IMR-90 (cell line): ENCODE measurements around the gene MSMP. TPM values are rescaled to one million over a fixed set of nuclear protein-coding genes. Genes with fewer than 3 reads are reported as not detected.

Experiments
- ATAC-seq: fragments of 200-7000 bp; cut with Tn5 transposase; 2 replicates; pipeline ENCODE4 v1.9.1; 2020; ENCODE audit warnings: low read depth, mild to moderate bottlenecking, moderate library complexity
- BruUV-seq: library from RNA; stranded (reverse); fragments of 400-500 nt; replicated peaks from 2 replicates; lab custom pipeline; 2021; lab: Mats Ljungman, UMichigan
- CTCF ChIA-PET: fragments of 300-600 bp; formaldehyde crosslinking; extraction: SDS; loops from one replicate; lab custom pipeline; 2021; ENCODE audit warnings: antibody characterized with exemption; lab: Yijun Ruan, JAX
- POLR2A ChIA-PET: fragments of 300-600 bp; sonication (Branson Sonifier 250); formaldehyde crosslinking; loops from one replicate; lab custom pipeline; 2022; ENCODE audit warnings: antibody characterized with exemption; ENCODE audit not compliant: unreplicated experiment; lab: Charles Lee
- DNase-seq: peaks from one replicate; pipeline ENCODE4 v3.0.0; 2013
- H2AFZ ChIP-seq: replicated peaks from 2 replicates; pipeline ENCODE3; 2013; ENCODE audit warnings: low read length, mild to moderate bottlenecking; ENCODE audit not compliant: poor library complexity
- H2AK5ac ChIP-seq: 2 replicates; pipeline ENCODE4 v1.6.1; 2013; ENCODE audit warnings: low read depth, low read length, inconsistent platforms
- H2AK9ac ChIP-seq: replicated peaks from 2 replicates; pipeline ENCODE3; 2013; ENCODE audit warnings: mild to moderate bottlenecking, low read depth, low read length, moderate library complexity; ENCODE audit not compliant: poor library complexity
- H2BK120ac ChIP-seq: 2 replicates; pipeline ENCODE4 v1.6.1; 2013; ENCODE audit warnings: low read depth, low read length, inconsistent platforms
- H2BK15ac ChIP-seq: 3 replicates; pipeline ENCODE4 v1.6.1; 2013; ENCODE audit warnings: low read depth, low read length, inconsistent platforms
- H2BK20ac ChIP-seq: 2 replicates; pipeline ENCODE4 v1.6.1; 2013; ENCODE audit warnings: low read depth, mild to moderate bottlenecking, inconsistent platforms, low read length, moderate library complexity
- H2BK5ac ChIP-seq: 2 replicates; pipeline ENCODE4 v1.6.1; 2013; ENCODE audit warnings: mild to moderate bottlenecking, low read depth, low read length, inconsistent platforms; ENCODE audit not compliant: poor library complexity, severe bottlenecking
- H3K14ac ChIP-seq: replicated peaks from 2 replicates; pipeline ENCODE4 v1.6.1; 2013; ENCODE audit warnings: low read depth, low read length, inconsistent platforms
- H3K18ac ChIP-seq: 2 replicates; pipeline ENCODE4 v1.6.1; 2013; ENCODE audit warnings: low read depth, low read length, control low read depth
- H3K23ac ChIP-seq: 2 replicates; pipeline ENCODE4 v1.6.1; 2013; ENCODE audit warnings: low read depth, low read length, inconsistent platforms
- H3K27ac ChIP-seq: 2 replicates; pipeline ENCODE4 v1.5.1; 2013; ENCODE audit warnings: mild to moderate bottlenecking, control low read depth, low read length; ENCODE audit not compliant: insufficient read depth
- H3K27me3 ChIP-seq: 2 replicates; pipeline ENCODE4 v1.6.1; 2013; ENCODE audit warnings: low read length; ENCODE audit not compliant: control insufficient read depth, insufficient read depth
- H3K36me3 ChIP-seq: 2 replicates; pipeline ENCODE4 v1.6.1; 2013; ENCODE audit warnings: low read length, mixed read lengths; ENCODE audit not compliant: control insufficient read depth, insufficient read depth
- H3K4ac ChIP-seq: 2 replicates; pipeline ENCODE4 v1.6.1; 2013; ENCODE audit warnings: low read depth, low read length, inconsistent platforms
- H3K4me1 ChIP-seq: 2 replicates; pipeline ENCODE4 v1.6.1; 2013; ENCODE audit warnings: low read length, mixed read lengths; ENCODE audit not compliant: control insufficient read depth, insufficient read depth
- H3K4me2 ChIP-seq: 2 replicates; pipeline ENCODE4 v1.6.1; 2013; ENCODE audit warnings: low read depth, mild to moderate bottlenecking, control low read depth, low read length, moderate library complexity
- H3K4me3 ChIP-seq: 2 replicates; pipeline ENCODE4 v1.5.1; 2013; ENCODE audit warnings: low read depth, mild to moderate bottlenecking, control low read depth, low read length, moderate library complexity; ENCODE audit not compliant: insufficient read depth
- H3K56ac ChIP-seq: 2 replicates; pipeline ENCODE4 v1.6.1; 2013; ENCODE audit warnings: low read length, inconsistent platforms; ENCODE audit not compliant: insufficient read depth; ENCODE audit errors: extremely low read depth
- H3K79me1 ChIP-seq, 2 experiments: 2 replicates each; pipeline ENCODE4 v1.6.1; 2013; ENCODE audit warnings: low read length in 2 of 2, inconsistent platforms in 1 of 2, low read depth in 1 of 2
- H3K9ac ChIP-seq: 2 replicates; pipeline ENCODE4 v1.6.1; 2013; ENCODE audit warnings: low read depth, low read length, control low read depth
- H3K9me1 ChIP-seq: 2 replicates; pipeline ENCODE4 v1.6.1; 2013; ENCODE audit warnings: low read length, inconsistent platforms; ENCODE audit not compliant: insufficient read depth
- H3K9me3 ChIP-seq: 2 replicates; pipeline ENCODE4 v1.6.1; 2013; ENCODE audit warnings: low read length; ENCODE audit not compliant: control insufficient read depth, insufficient read depth
- H4K20me1 ChIP-seq: 2 replicates; pipeline ENCODE4 v1.6.1; 2013; ENCODE audit warnings: low read length, inconsistent platforms; ENCODE audit not compliant: insufficient read depth
- H4K5ac ChIP-seq: 2 replicates; pipeline ENCODE4 v1.6.1; 2013; ENCODE audit warnings: mild to moderate bottlenecking, low read depth, low read length, control low read depth
- H4K8ac ChIP-seq, 2 experiments: 2 replicates each; pipeline ENCODE4 v1.6.1; 2013; ENCODE audit warnings: low read depth in 2 of 2, low read length in 2 of 2, control low read depth in 1 of 2, inconsistent platforms in 1 of 2
- H4K91ac ChIP-seq: 2 replicates; pipeline ENCODE4 v1.6.1; 2013; ENCODE audit warnings: low read depth, low read length, inconsistent platforms; ENCODE audit not compliant: insufficient read depth
- BHLHE40 ChIP-seq: fragments of 150-350 bp; IDR thresholded peaks from 2 replicates; pipeline ENCODE4 v1.6.1; 2016; ENCODE audit warnings: mild to moderate bottlenecking, low read depth, low read length
- CEBPB ChIP-seq: IDR thresholded peaks from 2 replicates; pipeline ENCODE4 v1.6.1; 2012; ENCODE audit warnings: low read depth, low read length, improper control_type of control experiment
- CHD1 ChIP-seq: IDR thresholded peaks from 2 replicates; pipeline ENCODE4 v1.6.1; 2012; ENCODE audit warnings: low read depth, low read length, improper control_type of control experiment
- FOS ChIP-seq: fragments of 150-350 bp; IDR thresholded peaks from 2 replicates; pipeline ENCODE4 v1.6.1; 2016; ENCODE audit warnings: low read depth, low read length
- MAFK ChIP-seq: IDR thresholded peaks from 2 replicates; pipeline ENCODE4 v1.6.1; 2012; ENCODE audit warnings: low read depth, low read length, improper control_type of control experiment
- MAZ ChIP-seq: IDR thresholded peaks from 2 replicates; pipeline ENCODE4 v1.6.1; 2012; ENCODE audit warnings: low read depth, mild to moderate bottlenecking, low read length, improper control_type of control experiment, moderate library complexity, borderline replicate concordance
- MXI1 ChIP-seq: IDR thresholded peaks from 2 replicates; pipeline ENCODE4 v1.6.1; 2012; ENCODE audit warnings: low read depth, mild to moderate bottlenecking, low read length, moderate library complexity, borderline replicate concordance
- NFE2L2 ChIP-seq: fragments of 150-350 bp; IDR thresholded peaks from 2 replicates; pipeline ENCODE4 v1.6.1; 2016; ENCODE audit warnings: low read depth, mild to moderate bottlenecking, low read length
- POLR2A ChIP-seq: IDR thresholded peaks from 2 replicates; pipeline ENCODE4 v1.6.1; 2012; ENCODE audit warnings: mild to moderate bottlenecking, low read depth, low read length
- RAD21 ChIP-seq: IDR thresholded peaks from 2 replicates; pipeline ENCODE4 v1.6.1; 2012; ENCODE audit warnings: low read length, improper control_type of control experiment
- RCOR1 ChIP-seq: IDR thresholded peaks from 2 replicates; pipeline ENCODE4 v1.6.1; 2012; ENCODE audit warnings: mild to moderate bottlenecking, low read length, improper control_type of control experiment; ENCODE audit not compliant: insufficient replicate concordance
- RFX5 ChIP-seq: IDR thresholded peaks from 2 replicates; pipeline ENCODE4 v1.8.0; 2012; ENCODE audit warnings: low read depth, mild to moderate bottlenecking, low read length, moderate library complexity
- SMC3 ChIP-seq: fragments of 150-350 bp; IDR thresholded peaks from 2 replicates; pipeline ENCODE4 v1.6.1; 2016; ENCODE audit warnings: low read depth, mild to moderate bottlenecking, antibody characterized with exemption, low read length, moderate library complexity
- WGBS, 2 experiments: methylation state at CpG; one replicate each; pipeline versions ENCODE4 v1.1.5 to v1.1.7; 2013; ENCODE audit warnings: missing lambda C conversion rate in 2 of 2; ENCODE audit not compliant: insufficient read length in 1 of 2; ENCODE audit errors: extremely low coverage in 2 of 2; 5-methylcytosine and 5-hydroxymethylcytosine counted together
- dilution Hi-C: fragments of 300-500 bp; cut with HindIII; formaldehyde crosslinking; loops from one replicate; pipeline ENCODE4 v1.14.3; 2018; ENCODE audit warnings: low sequenced_read_pairs; ENCODE audit not compliant: unreplicated experiment
- in situ Hi-C: fragments of 300-500 bp; cut with MboI; formaldehyde crosslinking; loops from 3 replicates; pipeline ENCODE4 v1.14.3; 2019; ENCODE audit warnings: low sequenced_read_pairs, inconsistent platforms, mixed read lengths
- intact Hi-C: fragments of 100-400 bp; cut with micrococcal nuclease; formaldehyde crosslinking; loops from 2 replicates; pipeline ENCODE4 v1.10.0; 2022
- polyA plus RNA-seq, 3 experiments: library from polyadenylated mRNA; depleted of rRNA; stranded (reverse); fragments of >200 nt; gene quantifications; 2 replicates each; pipeline ENCODE4 v1.2.3, GENCODE V29; 2012; ENCODE audit warnings: low replicate concordance in 1 of 3
- total RNA-seq: library from RNA; depleted of rRNA; stranded (reverse); fragments of >200 nt; gene quantifications from 2 replicates; pipeline ENCODE4 v1.2.3, GENCODE V29; 2012
- TF ChIP-seq, protein P1 (sequence below): fragments of 150-350 bp; IDR thresholded peaks from 2 replicates; pipeline ENCODE4 v1.6.1; 2016; ENCODE audit warnings: low read depth, mild to moderate bottlenecking, low read length, moderate library complexity, borderline replicate concordance
- TF ChIP-seq, protein P2 (sequence below): fragments of 150-350 bp; IDR thresholded peaks from 2 replicates; pipeline ENCODE4 v1.6.1; 2017; ENCODE audit warnings: mild to moderate bottlenecking, antibody characterized with exemption, low read length, low read depth
- TF ChIP-seq, protein P3 (sequence below): conservative IDR thresholded peaks from 2 replicates; pipeline ENCODE4 v1.5.1; 2012; ENCODE audit warnings: mild to moderate bottlenecking, low read depth, low read length, improper control_type of control experiment

MSMP gene
- total and polyA plus RNA-seq, 2 of the 4 experiments (the other 2 are of a cell fraction), result not detected

DNA sequence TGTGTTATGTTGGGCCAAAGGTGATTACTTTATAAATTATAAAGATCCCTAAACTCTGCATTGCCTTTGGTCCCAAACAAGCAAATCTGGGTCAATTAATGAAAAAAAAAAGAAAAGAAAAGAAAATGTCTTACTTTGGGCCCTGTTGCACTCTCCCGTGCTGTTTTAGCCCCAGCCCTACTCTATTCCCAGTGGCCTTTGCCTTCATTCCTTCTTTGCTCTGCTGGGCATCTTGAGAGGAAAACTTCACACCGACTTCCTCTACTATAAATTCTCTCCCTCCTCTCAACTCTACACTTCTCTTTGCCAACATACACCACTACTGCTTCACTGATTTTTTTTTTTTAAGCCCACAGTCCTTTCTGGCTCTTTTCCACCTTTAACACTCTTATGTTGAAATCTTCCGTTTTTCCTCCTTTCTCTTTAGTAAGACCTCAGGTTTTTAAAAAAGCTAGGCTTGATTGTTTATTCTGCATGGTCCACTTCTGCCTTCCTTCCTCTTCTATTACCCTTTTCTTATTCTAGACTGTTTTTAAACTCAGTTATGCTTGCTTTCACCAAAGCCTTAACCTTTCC, 4.5 kb upstream of the MSMP start:
- no peak overlapping the region for H3K56ac ChIP-seq
- intact Hi-C loops (no loop called here), dilution Hi-C loops (no loop called here), in situ Hi-C loops (no loop called here)
- H4K20me1 ChIP-seq, result no peaks in the 10 kb centered on the region
- no peak for TF ChIP-seq CHD1
- no peak for TF ChIP-seq MAFK
- TF ChIP-seq RCOR1, result no peak
- TF ChIP-seq FOS, result no peak
- no peak for TF ChIP-seq RFX5
- TF ChIP-seq SMC3, result no peak
- TF ChIP-seq, protein P1, sequence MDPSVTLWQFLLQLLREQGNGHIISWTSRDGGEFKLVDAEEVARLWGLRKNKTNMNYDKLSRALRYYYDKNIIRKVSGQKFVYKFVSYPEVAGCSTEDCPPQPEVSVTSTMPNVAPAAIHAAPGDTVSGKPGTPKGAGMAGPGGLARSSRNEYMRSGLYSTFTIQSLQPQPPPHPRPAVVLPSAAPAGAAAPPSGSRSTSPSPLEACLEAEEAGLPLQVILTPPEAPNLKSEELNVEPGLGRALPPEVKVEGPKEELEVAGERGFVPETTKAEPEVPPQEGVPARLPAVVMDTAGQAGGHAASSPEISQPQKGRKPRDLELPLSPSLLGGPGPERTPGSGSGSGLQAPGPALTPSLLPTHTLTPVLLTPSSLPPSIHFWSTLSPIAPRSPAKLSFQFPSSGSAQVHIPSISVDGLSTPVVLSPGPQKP, result no peak
- TF ChIP-seq, protein P2, sequence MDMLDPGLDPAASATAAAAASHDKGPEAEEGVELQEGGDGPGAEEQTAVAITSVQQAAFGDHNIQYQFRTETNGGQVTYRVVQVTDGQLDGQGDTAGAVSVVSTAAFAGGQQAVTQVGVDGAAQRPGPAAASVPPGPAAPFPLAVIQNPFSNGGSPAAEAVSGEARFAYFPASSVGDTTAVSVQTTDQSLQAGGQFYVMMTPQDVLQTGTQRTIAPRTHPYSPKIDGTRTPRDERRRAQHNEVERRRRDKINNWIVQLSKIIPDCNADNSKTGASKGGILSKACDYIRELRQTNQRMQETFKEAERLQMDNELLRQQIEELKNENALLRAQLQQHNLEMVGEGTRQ, result no peak
- no peak for TF ChIP-seq MXI1
- no peak for TF ChIP-seq POLR2A
- TF ChIP-seq MAZ, result no peak
- TF ChIP-seq, protein P3, sequence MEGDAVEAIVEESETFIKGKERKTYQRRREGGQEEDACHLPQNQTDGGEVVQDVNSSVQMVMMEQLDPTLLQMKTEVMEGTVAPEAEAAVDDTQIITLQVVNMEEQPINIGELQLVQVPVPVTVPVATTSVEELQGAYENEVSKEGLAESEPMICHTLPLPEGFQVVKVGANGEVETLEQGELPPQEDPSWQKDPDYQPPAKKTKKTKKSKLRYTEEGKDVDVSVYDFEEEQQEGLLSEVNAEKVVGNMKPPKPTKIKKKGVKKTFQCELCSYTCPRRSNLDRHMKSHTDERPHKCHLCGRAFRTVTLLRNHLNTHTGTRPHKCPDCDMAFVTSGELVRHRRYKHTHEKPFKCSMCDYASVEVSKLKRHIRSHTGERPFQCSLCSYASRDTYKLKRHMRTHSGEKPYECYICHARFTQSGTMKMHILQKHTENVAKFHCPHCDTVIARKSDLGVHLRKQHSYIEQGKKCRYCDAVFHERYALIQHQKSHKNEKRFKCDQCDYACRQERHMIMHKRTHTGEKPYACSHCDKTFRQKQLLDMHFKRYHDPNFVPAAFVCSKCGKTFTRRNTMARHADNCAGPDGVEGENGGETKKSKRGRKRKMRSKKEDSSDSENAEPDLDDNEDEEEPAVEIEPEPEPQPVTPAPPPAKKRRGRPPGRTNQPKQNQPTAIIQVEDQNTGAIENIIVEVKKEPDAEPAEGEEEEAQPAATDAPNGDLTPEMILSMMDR, result no peak
- no peak for TF ChIP-seq RAD21
- TF ChIP-seq BHLHE40, result no peak
- no peak for TF ChIP-seq CEBPB
- no peak for TF ChIP-seq NFE2L2
- H2BK120ac ChIP-seq, result no peak overlapping the region
- no peak overlapping the region for H3K4ac ChIP-seq
- peaks cover 5% of the 10 kb centered on the region for H3K9me1 ChIP-seq
- H2BK5ac ChIP-seq, result no peak overlapping the region
- WGBS, 2 experiments, result 81% methylated on average over 2 of the region's 3 CpGs; no CpG with 5 or more reads in 1 of the 2 experiments
- no peak overlapping the region for H4K5ac ChIP-seq
- no peak overlapping the region for H3K27ac ChIP-seq
- no peak overlapping the region for H3K14ac ChIP-seq
- no peaks in the 10 kb centered on the region for H3K9me3 ChIP-seq
- no peak overlapping the region for H3K4me2 ChIP-seq
- peaks cover 7% of the 10 kb centered on the region; the same call in 1 of the 2 replicates for H3K4me1 ChIP-seq
- H3K9ac ChIP-seq, result no peak overlapping the region
- no TSS peak for BruUV-seq
- POLR2A ChIA-PET, result no interaction called here
- no peak overlapping the region for H4K8ac ChIP-seq
- no peak overlapping the region for H2BK20ac ChIP-seq
- H2AK5ac ChIP-seq, result no peak overlapping the region
- no peak overlapping the region for H4K91ac ChIP-seq
- H2AFZ ChIP-seq, result no peak overlapping the region
- no peak overlapping the region for H3K4me3 ChIP-seq
- H3K23ac ChIP-seq, result no peak overlapping the region
- 0 out of 2 replicates have a peak, but pooled peaks have one; percentile 8 for ATAC-seq
- H3K18ac ChIP-seq, result no peak overlapping the region
- peaks cover 14% of the 10 kb centered on the region for H3K36me3 ChIP-seq
- H2AK9ac ChIP-seq, result no peak overlapping the region
- peaks cover 2% of the 10 kb centered on the region; the same call in 1 of the 2 replicates for H3K27me3 ChIP-seq
- CTCF ChIA-PET, result interaction anchor here (0.6 kb wide), 1 partner anchor 18 kb away, joined by 3 read pairs; no protein-coding TSS in a partner anchor
- no peak for DNase-seq
- H2BK15ac ChIP-seq, result no peak overlapping the region
- no peaks in the 10 kb centered on the region for H3K79me1 ChIP-seq
